D721Med (cell line): ENCODE measurements around the gene JAK1.
"Not testable (repeated sequence)": the region's sequence is repeated elsewhere in the genome, so short reads cannot be mapped to it uniquely, and the experiment has no call there.

ENCODE experiments used
- DNase-seq: peaks from one replicate; pipeline ENCODE4 v3.0.0; 2011; ENCODE audit warnings: low spot score; ENCODE audit not compliant: insufficient read length
- FAIRE-seq: peaks from 2 replicates; lab custom pipeline; 2011; peaks lifted over from hg19 to GRCh38; lab: Jason Lieb, UNC
- CTCF ChIP-seq: IDR thresholded peaks from 2 replicates; pipeline ENCODE4 v1.5.1; 2012; ENCODE audit warnings: mild to moderate bottlenecking, control low read depth; ENCODE audit not compliant: insufficient read depth; ENCODE audit errors: missing control alignments

JAK1 gene

GRCh38 chr1:64830030-64830651 is 136.2 kb downstream of the JAK1 start:
- DNase-seq (no peak), FAIRE-seq (no peak)
- no peak for TF ChIP-seq CTCF

- FAIRE-seq = no peak
- DNase-seq = no peak
- no peak for TF ChIP-seq CTCF
Measured at GRCh38 chr1:64829411-64830029, 136.8 kb downstream of the JAK1 start.

- no peak for DNase-seq
- no peak for FAIRE-seq
- TF ChIP-seq CTCF = no peak
Measured at GRCh38 chr1:64828829-64829228, 137.5 kb downstream of the JAK1 start.

GRCh38 chr1:64826991-64827390 is 139.4 kb downstream of the JAK1 start:
- FAIRE-seq = no peak
- no peak for DNase-seq
- no peak for TF ChIP-seq CTCF

GRCh38 chr1:64823691-64824476 is 142.5 kb downstream of the JAK1 start:
- TF ChIP-seq CTCF = peak; percentile 90
- FAIRE-seq (peak; percentile 100), DNase-seq (no peak)

- no peak for DNase-seq
- FAIRE-seq = no peak
- no peak for TF ChIP-seq CTCF
Measured at GRCh38 chr1:64822621-64823020, 143.7 kb downstream of the JAK1 start.

- not testable (repeated sequence) for FAIRE-seq
Measured at GRCh38 chr1:64820572-64820971, 145.8 kb downstream of the JAK1 start.

GRCh38 chr1:64817364-64817763 is 149.0 kb downstream of the JAK1 start:
- DNase-seq, FAIRE-seq: not testable (repeated sequence)

More at GRCh38 chr1:64820572-64820971, 145.8 kb downstream of the JAK1 start:
- not testable (repeated sequence) for DNase-seq
